ENCODE results near the gene CAPZB. TPM values are rescaled to one million over a fixed set of nuclear protein-coding genes. Genes with fewer than 3 reads are reported as not detected.
A peak's percentile ranks its signal among the peaks of the same experiment; 100 is the strongest.
"Not testable (repeated sequence)": the region's sequence is repeated elsewhere in the genome, so short reads cannot be mapped to it uniquely, and the experiment has no call there.

Gene CAPZB
- total RNA-seq, 1 experiment from 2014 or later, result 198 TPM

DNA sequence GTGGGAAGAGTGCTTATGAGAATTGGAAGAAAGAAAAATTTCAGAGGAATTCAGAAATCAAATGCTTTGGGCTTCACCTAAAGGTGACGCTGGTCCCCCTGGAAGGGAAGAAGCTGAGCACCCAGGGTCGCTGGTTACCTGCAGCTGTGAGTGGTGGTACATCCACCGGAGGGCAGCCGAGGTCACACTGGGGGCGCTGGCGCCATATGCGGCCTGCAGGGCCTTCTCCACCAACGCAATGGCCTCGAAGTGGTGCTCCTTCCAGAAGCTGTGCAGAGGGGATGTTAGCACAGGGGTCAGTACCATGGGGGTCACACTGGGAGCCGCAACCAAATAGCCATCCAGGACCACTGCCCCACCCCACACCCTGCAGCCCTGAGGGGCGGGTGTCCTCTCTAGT lies 179.5 kb downstream of the CAPZB start:
- TF ChIP-seq, protein P1, sequence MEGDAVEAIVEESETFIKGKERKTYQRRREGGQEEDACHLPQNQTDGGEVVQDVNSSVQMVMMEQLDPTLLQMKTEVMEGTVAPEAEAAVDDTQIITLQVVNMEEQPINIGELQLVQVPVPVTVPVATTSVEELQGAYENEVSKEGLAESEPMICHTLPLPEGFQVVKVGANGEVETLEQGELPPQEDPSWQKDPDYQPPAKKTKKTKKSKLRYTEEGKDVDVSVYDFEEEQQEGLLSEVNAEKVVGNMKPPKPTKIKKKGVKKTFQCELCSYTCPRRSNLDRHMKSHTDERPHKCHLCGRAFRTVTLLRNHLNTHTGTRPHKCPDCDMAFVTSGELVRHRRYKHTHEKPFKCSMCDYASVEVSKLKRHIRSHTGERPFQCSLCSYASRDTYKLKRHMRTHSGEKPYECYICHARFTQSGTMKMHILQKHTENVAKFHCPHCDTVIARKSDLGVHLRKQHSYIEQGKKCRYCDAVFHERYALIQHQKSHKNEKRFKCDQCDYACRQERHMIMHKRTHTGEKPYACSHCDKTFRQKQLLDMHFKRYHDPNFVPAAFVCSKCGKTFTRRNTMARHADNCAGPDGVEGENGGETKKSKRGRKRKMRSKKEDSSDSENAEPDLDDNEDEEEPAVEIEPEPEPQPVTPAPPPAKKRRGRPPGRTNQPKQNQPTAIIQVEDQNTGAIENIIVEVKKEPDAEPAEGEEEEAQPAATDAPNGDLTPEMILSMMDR (IDR thresholded peaks at IDR 0.05; ENCODE audit: unreplicated experiment), result no peak
- peaks cover 14% of the 10 kb centered on the region for H3K36me3 Mint-ChIP-seq (ENCODE audit: insufficient read depth, unreplicated experiment)
- no peaks in the 10 kb centered on the region for H3K27me3 Mint-ChIP-seq (ENCODE audit: unreplicated experiment)

DNA sequence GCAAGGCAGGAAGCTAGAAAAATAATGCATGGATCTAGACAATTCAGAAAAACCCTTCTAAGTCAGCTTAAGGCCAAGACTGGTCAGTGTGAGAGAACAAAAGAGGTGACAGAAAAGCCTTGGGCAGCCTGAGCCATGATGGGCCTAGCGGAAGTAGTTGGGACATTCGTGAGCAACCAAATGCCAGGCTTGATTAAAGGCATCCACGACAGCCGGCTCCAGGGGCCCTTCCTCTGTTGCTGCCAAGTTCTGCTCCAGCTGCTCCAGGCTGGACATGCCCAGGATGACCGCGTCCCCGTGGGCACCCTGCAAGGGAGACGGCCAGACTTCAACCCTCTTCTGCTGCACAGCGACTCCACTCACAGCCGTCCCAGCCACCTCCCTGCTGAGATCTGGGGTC lies 181.3 kb downstream of the CAPZB start:
- intact Hi-C loops (cut with micrococcal nuclease; ENCODE audit: unreplicated experiment); DNase-seq; H3K4me3 Mint-ChIP-seq (ENCODE audit: low read depth, unreplicated experiment); CTCF ChIA-PET; H3K4me1 Mint-ChIP-seq (ENCODE audit: low read depth, unreplicated experiment); H3K9me3 Mint-ChIP-seq (ENCODE audit: low read depth, unreplicated experiment); H3K27me3 Mint-ChIP-seq (ENCODE audit: unreplicated experiment); BruUV-seq (replicated peaks); H3K27ac Mint-ChIP-seq (ENCODE audit: unreplicated experiment): not testable (repeated sequence)
- H3K36me3 Mint-ChIP-seq (ENCODE audit: insufficient read depth, unreplicated experiment), result peaks cover 10% of the 10 kb centered on the region

More for the DNA sequence above, 179.5 kb downstream of the CAPZB start:
- no peak for DNase-seq
- no TSS peak for BruUV-seq (replicated peaks)
- H3K4me1 Mint-ChIP-seq (ENCODE audit: low read depth, unreplicated experiment), result peaks cover 4% of the 10 kb centered on the region
- H3K27ac Mint-ChIP-seq (ENCODE audit: unreplicated experiment), result no peak overlapping the region
- H3K4me3 Mint-ChIP-seq (ENCODE audit: low read depth, unreplicated experiment), result no peak overlapping the region
- H3K9me3 Mint-ChIP-seq (ENCODE audit: low read depth, unreplicated experiment), result no peaks in the 10 kb centered on the region
- CTCF ChIA-PET, result no interaction called here
- intact Hi-C loops (cut with micrococcal nuclease; ENCODE audit: unreplicated experiment), result no loop called here

DNA sequence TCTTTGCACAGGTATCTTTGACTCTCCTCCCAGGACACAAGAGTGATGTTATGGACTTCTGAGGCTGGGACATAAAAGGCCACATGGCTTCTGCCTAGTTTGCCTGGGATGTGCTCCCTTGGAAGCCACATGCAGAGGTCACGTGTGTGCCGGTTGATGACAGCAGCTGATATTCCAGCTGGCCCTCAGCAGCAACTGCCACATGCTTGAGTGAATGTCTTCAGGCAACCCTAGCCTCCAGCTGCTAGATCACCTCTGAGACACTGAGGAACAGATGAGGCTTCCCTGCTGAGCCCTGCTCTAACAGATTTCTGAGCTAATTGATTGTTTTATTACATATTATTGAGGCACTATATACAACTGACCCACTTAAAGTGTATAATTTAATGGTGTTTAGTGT lies 185.1 kb downstream of the CAPZB start:
- Mint-ChIP-seq H3K4me1 (ENCODE audit: low read depth, unreplicated experiment) (no peaks in the 10 kb centered on the region), H3K9me3 (ENCODE audit: low read depth, unreplicated experiment) (no peaks in the 10 kb centered on the region), H3K4me3 (ENCODE audit: low read depth, unreplicated experiment) (no peak overlapping the region), H3K27ac (ENCODE audit: unreplicated experiment) (no peak overlapping the region), H3K36me3 (ENCODE audit: insufficient read depth, unreplicated experiment) (no peaks in the 10 kb centered on the region), H3K27me3 (ENCODE audit: unreplicated experiment) (no peaks in the 10 kb centered on the region)
- CTCF ChIA-PET, result no interaction called here
- TF ChIP-seq, protein P1 (IDR thresholded peaks at IDR 0.05; ENCODE audit: unreplicated experiment), result no peak
- intact Hi-C loops (cut with micrococcal nuclease; ENCODE audit: unreplicated experiment), result no loop called here
- no TSS peak for BruUV-seq (replicated peaks)
- DNase-seq, result no peak

DNA sequence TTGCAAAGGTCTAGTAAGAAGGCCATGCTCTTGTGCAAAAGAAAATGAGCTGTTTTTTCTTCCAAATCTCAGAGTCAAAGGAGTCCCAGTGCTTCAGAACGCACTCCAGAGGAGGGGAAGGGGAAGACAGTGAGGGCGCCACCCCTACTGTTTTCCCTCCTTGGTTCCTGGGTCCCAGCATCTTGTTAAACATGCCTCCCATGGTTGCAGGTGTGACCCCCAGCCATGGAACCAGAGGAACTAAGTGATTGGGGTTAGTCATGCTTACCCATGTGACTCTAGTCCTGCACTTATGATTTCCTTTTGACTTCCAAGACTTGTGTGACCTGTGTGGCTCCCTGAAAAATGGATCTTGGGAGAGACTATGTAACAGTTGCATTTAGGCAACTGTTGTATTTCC lies 190.7 kb downstream of the CAPZB start:
- no peak overlapping the region for H3K27ac Mint-ChIP-seq (ENCODE audit: unreplicated experiment)
- TF ChIP-seq, protein P1 (IDR thresholded peaks at IDR 0.05; ENCODE audit: unreplicated experiment), result no peak
- no peaks in the 10 kb centered on the region for H3K36me3 Mint-ChIP-seq (ENCODE audit: insufficient read depth, unreplicated experiment)
- no peak overlapping the region for H3K4me3 Mint-ChIP-seq (ENCODE audit: low read depth, unreplicated experiment)
- CTCF ChIA-PET, result no interaction called here
- no peaks in the 10 kb centered on the region for H3K27me3 Mint-ChIP-seq (ENCODE audit: unreplicated experiment)
- H3K4me1 Mint-ChIP-seq (ENCODE audit: low read depth, unreplicated experiment), result peaks cover under 1% of the 10 kb centered on the region
- BruUV-seq (replicated peaks), result no TSS peak
- intact Hi-C loops (cut with micrococcal nuclease; ENCODE audit: unreplicated experiment), result no loop called here
- DNase-seq, result no peak
- H3K9me3 Mint-ChIP-seq (ENCODE audit: low read depth, unreplicated experiment), result peaks cover 8% of the 10 kb centered on the region

DNA sequence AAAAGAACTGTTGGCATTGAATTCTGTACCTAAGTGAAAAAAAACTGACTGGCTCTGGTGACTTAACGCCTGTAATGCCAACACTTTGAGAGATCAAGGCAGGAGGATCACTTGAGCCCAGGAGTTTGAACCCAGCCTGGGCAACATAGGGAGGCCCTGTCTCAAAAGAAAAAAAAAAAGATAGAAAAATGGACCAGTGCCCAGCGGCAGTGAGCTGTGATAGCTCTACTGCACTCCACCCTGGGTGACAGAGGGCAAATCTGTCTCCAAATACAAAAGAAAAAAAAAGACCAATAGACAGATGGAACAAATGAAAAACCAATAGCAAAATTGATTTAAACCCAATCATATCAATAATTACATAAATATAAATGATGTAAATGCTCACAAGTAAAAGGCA lies 196.1 kb downstream of the CAPZB start:
- no peaks in the 10 kb centered on the region for H3K27me3 Mint-ChIP-seq (ENCODE audit: unreplicated experiment)
- intact Hi-C loops (cut with micrococcal nuclease; ENCODE audit: unreplicated experiment), result no loop called here
- peaks cover 6% of the 10 kb centered on the region for H3K36me3 Mint-ChIP-seq (ENCODE audit: insufficient read depth, unreplicated experiment)
- DNase-seq, result no peak
- H3K27ac Mint-ChIP-seq (ENCODE audit: unreplicated experiment), result no peak overlapping the region
- CTCF ChIA-PET, result no interaction called here
- H3K4me3 Mint-ChIP-seq (ENCODE audit: low read depth, unreplicated experiment), result peak overlapping the region; percentile 65
- peaks cover 7% of the 10 kb centered on the region for H3K9me3 Mint-ChIP-seq (ENCODE audit: low read depth, unreplicated experiment)
- H3K4me1 Mint-ChIP-seq (ENCODE audit: low read depth, unreplicated experiment), result peaks cover 22% of the 10 kb centered on the region
- TF ChIP-seq, protein P1 (IDR thresholded peaks at IDR 0.05; ENCODE audit: unreplicated experiment), result no peak
- BruUV-seq (replicated peaks), result no TSS peak

Other genes starting within 250 kb of the CAPZB start
- gene EMC1, start 234.0 kb downstream of the CAPZB start, total RNA-seq (2022), result 50.9 and 53.4 TPM in 2 replicates
- 37.0 and 41.4 TPM in 2 replicates for gene MRTO4, start 233.7 kb downstream of the CAPZB start, total RNA-seq (2022)
- 1.7 and 2.2 TPM in 2 replicates for gene AKR7A3, start 196.8 kb downstream of the CAPZB start, total RNA-seq (2022)
- gene AKR7A2, start 173.4 kb downstream of the CAPZB start, total RNA-seq (2022), result 25.7 and 26.3 TPM in 2 replicates
- 10.0 and 13.1 TPM in 2 replicates for gene SLC66A1, start 173.2 kb downstream of the CAPZB start, total RNA-seq (2022)
- gene NBL1, start 158.8 kb upstream of the CAPZB start, total RNA-seq (2022), result 100 and 112 TPM in 2 replicates
- not detected in 2 replicates for gene HTR6, start 179.3 kb upstream of the CAPZB start, total RNA-seq (2022)